ENCODE data around the gene RPS6KA2.

RPS6KA2 gene

GRCh38 chr6:166420351-166420750 is 206.7 kb downstream of the RPS6KA2 start:
- DNase-seq (ENCODE audit: low read depth in 2 of 2): no peak

- no peak for DNase-seq (ENCODE audit: low read depth in 2 of 2)
Measured at GRCh38 chr6:166419717-166420116, 207.3 kb downstream of the RPS6KA2 start.

- no peak for DNase-seq (ENCODE audit: low read depth in 2 of 2)
Measured at GRCh38 chr6:166419286-166419685, 207.8 kb downstream of the RPS6KA2 start.

- DNase-seq (ENCODE audit: low read depth in 2 of 2): no peak
Measured at GRCh38 chr6:166418691-166419143, 208.3 kb downstream of the RPS6KA2 start.

GRCh38 chr6:166417285-166417691 is 209.8 kb downstream of the RPS6KA2 start:
- DNase-seq (ENCODE audit: low read depth in 2 of 2): no peak

GRCh38 chr6:166415833-166416347 is 211.2 kb downstream of the RPS6KA2 start:
- DNase-seq (ENCODE audit: low read depth in 2 of 2): no peak

GRCh38 chr6:166415306-166415705 is 211.7 kb downstream of the RPS6KA2 start:
- no peak for DNase-seq (ENCODE audit: low read depth in 2 of 2)

- DNase-seq (ENCODE audit: low read depth in 2 of 2): no peak
Measured at GRCh38 chr6:166413491-166413951, 213.5 kb downstream of the RPS6KA2 start.

- no peak for DNase-seq (ENCODE audit: low read depth in 2 of 2)
Measured at GRCh38 chr6:166412911-166413384, 214.1 kb downstream of the RPS6KA2 start.

GRCh38 chr6:166412156-166412910 is 214.7 kb downstream of the RPS6KA2 start:
- no peak for DNase-seq (ENCODE audit: low read depth in 2 of 2)

- DNase-seq (ENCODE audit: low read depth in 2 of 2): no peak
Measured at GRCh38 chr6:166411721-166412151, 215.3 kb downstream of the RPS6KA2 start.

GRCh38 chr6:166411271-166411670 is 215.8 kb downstream of the RPS6KA2 start:
- DNase-seq (ENCODE audit: low read depth in 2 of 2): no peak

GRCh38 chr6:166410426-166410935 is 216.6 kb downstream of the RPS6KA2 start:
- no peak for DNase-seq (ENCODE audit: low read depth in 2 of 2)

GRCh38 chr6:166408936-166409755 is 217.9 kb downstream of the RPS6KA2 start:
- DNase-seq (ENCODE audit: low read depth in 2 of 2): no peak

- DNase-seq (ENCODE audit: low read depth in 2 of 2): no peak
Measured at GRCh38 chr6:166406197-166406596, 220.9 kb downstream of the RPS6KA2 start.

- no peak for DNase-seq (ENCODE audit: low read depth in 2 of 2)
Measured at GRCh38 chr6:166405386-166405785, 221.7 kb downstream of the RPS6KA2 start.

- peak; percentile 47 to 51 for DNase-seq (ENCODE audit: low read depth in 2 of 2)
Measured at GRCh38 chr6:166402582-166403277, 224.3 kb downstream of the RPS6KA2 start.

- peak; percentile 23 to 29 for DNase-seq (ENCODE audit: low read depth in 2 of 2)
Measured at GRCh38 chr6:166400649-166401250, 226.3 kb downstream of the RPS6KA2 start.

- DNase-seq (ENCODE audit: low read depth in 2 of 2): no peak
Measured at GRCh38 chr6:166400181-166400580, 226.9 kb downstream of the RPS6KA2 start.

GRCh38 chr6:166398348-166398747 is 228.7 kb downstream of the RPS6KA2 start:
- DNase-seq (ENCODE audit: low read depth in 2 of 2): no peak

GRCh38 chr6:166397849-166398248 is 229.2 kb downstream of the RPS6KA2 start:
- no peak for DNase-seq (ENCODE audit: low read depth in 2 of 2)
